GM21529 (cell line): ENCODE measurements around the gene ZNF783.
"Not testable (repeated sequence)": the region's sequence is repeated elsewhere in the genome, so short reads cannot be mapped to it uniquely, and the experiment has no call there.

Experiments
- ATAC-seq: cut with Tn5 transposase; IDR thresholded peaks from one replicate; pipeline ENCODE4 v1.9.1; 2021; ENCODE audit not compliant: unreplicated experiment

The ZNF783 gene

DNA sequence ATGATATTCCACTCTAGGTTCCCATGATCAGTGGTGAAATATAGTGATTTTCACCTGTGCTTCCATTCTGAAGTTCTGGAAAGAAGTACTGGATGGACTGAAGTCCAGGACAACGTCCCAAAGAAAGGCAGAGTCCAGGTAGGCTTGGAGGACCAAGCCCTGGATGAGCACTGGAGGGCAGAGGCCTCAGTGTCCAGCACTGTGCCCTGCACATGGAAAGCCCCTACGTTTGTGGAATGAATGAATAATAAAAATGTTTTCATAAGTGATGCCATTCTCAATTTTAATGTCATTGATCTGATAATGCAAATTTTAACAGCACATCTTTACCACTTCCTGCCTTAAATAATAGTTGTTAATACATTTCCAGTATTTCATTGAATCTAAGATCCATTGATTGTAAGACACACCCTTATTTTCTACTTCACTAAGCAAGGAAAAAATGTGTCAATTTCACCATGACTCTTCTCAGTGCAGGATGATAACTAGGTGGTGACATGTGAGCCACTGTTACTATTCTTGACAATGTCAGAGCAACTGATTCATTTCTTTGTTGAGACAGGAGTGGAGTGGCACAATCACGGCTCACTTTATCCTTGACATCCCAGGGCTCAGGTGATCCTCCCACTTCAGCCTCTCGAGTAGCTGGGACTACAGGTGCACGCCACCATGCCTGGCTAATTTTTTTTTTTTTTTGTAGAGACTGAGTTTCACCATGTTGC, 35.2 kb downstream of the ZNF783 start:
- ATAC-seq = no peak

DNA sequence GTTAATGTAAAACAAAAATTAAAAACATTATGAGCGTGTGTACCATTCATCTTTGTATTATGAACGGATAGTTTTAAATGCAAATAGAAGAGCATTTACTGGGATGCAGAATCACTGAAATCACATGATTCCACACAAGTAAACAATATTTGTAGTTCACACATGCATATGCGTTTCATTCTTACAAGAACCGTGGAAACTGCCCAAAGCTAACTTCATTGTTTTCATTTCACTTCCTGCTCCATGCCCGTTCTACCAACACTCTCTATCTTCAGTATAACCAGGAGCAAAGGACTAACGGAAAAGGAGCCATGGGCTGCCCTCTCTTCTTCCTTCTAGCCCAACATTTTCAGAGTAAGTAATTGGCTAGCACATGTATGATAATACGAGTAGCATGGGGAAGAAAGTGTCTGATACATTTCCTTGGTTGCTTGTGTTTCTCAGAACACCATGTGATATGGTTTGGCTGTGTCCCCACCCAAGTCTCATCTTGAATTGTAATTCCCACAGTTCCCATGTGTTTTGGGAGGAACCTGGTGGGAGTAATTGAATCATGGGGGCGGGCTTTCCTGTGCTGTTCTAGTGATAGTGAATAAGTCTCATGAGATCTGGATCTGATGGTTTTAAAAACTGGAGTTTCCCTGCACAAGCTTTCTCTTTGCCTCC, 38.8 kb downstream of the ZNF783 start:
- no peak for ATAC-seq

DNA sequence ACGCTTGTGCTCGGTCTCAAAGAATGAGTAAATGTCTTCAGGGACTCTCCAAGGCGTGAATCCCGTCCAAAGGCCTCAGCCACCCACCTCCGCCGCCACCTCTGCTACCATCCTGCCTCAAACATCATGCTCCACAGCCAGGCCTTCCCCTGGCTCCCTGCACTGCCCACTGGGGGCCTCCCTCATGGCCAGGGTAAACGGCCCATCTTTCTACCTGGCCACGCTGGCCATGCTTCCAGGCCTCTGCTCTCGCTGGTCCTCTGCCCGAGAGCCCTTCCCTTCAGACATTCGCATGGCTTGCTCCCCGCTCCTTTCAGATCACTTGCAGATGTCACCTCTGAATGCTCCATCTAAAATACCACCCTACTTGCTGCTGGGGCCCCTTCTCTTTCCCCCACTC, 40.2 kb downstream of the ZNF783 start:
- no peak for ATAC-seq

DNA sequence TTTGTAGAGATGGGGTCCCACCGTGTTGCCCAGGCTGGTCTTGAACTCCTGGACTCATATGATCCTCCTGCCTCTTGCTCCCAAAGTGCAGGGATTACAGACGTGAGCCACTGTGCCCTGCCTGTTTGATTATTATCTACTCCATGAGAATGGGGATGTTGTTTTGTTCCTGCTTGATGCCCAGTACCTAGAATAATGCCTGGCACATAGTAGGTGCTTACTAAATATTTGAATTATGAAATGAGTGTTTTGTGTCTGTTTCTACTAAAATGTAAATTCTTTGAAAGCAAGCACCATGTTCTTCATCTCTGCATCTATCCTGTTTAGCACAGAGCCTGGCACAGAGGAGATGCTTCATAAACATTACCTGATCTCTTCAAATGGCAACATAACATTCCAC, 40.9 kb downstream of the ZNF783 start:
- ATAC-seq = no peak

DNA sequence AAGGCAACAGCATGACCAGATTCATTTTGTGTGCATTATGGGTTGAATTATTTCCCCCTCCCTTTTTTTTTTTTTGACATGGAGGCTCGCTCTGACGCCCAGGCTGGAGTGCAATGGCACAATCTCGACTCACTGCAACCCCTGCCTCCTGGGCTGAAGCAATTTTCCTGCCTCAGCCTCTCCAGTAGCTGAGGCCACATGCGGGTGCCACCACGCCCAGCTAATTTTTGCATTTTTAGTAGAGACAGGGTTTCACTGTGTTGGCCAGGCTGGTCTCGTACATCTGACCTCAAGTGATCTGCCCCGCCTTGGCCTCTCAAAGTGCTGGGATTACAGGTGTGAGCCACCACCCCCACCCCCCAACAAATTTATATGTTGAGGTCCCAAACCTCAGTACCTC, 42.0 kb downstream of the ZNF783 start:
- ATAC-seq = no peak

DNA sequence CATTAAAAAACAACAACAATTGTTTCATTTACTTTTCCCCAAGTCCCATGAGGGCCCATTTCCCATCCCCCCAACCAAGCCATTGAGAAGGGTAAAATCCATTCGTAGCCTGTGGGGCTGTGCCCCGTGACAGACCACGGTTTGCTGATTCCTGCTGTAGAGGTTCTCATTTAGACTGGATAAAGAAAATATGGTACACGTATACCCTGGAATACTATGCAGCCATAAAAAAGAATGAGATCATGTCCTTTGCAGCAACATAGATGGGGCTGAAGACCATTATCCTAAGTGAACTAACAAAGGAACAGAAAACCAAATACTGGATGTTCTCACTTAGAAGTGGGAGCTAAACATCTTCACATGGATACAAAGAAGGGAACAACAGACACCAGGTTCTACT, 44.9 kb downstream of the ZNF783 start:
- ATAC-seq = no peak

DNA sequence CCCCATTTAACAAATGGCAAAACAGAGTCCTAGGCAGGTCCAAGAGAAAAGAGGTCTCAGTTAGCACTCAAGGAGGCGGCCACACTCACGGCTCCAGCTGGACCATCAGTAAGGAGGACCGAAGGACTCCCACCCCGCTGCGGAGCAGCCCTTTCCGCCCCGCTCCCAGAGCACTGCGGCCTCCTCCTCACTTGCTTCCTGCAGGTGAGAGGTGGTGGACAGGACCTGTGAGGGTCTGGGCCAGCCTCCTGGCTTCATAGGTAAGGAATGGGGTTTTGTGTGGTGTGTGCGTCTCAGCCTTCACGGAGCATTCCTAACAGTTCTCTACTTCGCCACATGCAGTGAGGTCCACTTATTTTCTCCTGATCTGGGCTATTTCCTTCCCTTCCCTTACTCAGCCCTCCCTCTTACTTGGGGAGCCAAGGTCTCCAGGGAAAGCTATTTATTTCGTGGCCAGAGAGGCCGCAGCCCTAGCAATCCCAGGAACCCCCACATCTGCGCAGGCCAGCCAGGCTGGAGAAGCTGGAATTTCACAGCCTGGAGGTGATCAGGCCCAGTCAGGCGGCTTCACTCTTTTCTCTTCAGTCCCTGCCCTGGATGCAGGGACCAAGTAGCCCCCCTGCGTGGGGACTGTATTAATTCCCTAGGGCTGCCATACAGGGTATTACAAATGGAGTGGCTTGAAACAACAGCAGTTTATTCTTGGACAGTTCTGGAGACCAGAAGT, 45.9 kb downstream of the ZNF783 start:
- ATAC-seq = no peak

DNA sequence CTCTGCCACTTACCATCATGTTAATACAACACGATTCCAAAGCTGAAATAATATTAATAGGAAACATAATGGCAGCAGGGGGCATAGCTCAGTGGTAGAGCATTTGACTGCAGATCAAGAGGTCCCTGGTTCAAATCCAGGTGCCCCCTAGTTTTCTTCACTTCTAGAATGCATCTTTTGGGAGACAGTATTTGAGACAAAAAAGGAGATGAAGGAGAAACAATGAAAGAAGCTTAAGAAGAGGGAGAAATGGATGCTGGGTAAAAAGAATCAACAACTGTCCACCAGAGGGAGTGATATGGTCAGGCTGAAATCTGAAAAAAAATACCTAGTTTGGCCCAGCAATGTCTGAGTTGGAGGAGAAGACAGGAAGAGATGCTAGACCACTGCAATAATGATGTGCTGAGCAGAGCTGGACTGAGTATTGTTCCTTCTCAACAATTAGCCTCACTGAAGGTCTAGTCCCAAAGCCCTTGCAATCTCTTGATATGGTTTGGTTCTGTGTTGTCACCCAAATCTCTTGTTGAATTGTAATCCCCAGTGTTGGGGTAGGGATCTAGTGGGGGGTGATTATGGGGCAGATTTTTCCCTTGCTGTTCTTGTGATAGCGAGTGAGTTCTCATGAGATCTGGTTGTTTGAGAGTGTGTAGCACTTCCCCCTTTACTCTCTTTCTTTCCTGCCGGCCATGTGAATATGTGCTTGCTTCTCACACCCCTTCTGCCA, 48.3 kb downstream of the ZNF783 start:
- ATAC-seq = peak; percentile 69

DNA sequence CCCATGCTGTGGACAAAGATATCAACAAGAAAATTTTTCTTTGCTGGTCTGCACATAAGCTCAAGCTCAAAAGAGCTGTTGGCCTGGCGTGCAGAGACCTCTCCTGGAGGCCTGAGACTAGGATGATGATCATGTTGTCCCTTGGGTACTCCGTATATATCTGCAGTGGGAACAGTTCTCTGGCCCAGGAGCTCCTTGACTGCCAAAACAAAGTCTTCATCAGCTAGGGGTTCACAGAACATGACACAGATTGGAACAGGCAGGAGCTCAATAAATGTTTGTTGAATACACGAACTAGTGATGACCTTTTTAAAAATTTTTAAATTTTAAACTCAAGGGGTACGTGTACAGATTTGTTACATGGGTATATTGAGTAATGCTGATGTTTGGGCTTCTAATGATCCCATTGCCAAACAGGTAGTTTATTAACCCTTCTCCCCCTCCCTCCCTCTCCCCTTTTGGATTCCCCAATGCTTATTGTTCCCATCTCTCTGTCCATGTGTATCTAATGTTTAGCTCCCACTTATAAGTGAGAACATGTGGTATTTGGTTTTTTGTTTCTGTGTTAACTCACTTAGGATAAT, 49.1 kb downstream of the ZNF783 start:
- no peak for ATAC-seq

DNA sequence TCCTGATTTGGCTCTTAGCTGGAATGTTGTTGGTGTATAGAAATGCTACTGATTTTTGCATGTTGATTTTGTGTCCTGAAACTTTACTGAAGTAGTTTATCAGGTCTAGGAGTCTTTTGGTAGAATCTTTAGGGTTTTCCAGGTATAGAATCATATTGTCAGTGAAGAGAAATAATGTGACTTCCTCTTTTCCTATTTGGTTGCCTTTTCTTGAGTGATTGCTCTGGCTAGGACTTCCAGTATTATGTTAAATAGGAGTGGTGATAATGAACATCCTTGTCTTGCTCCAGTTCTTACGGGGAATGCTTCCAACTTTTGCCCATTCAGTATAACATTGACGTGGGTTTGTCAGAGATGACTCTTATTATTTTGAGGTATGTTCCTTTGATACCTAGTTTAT, 52.0 kb downstream of the ZNF783 start:
- no peak for ATAC-seq

DNA sequence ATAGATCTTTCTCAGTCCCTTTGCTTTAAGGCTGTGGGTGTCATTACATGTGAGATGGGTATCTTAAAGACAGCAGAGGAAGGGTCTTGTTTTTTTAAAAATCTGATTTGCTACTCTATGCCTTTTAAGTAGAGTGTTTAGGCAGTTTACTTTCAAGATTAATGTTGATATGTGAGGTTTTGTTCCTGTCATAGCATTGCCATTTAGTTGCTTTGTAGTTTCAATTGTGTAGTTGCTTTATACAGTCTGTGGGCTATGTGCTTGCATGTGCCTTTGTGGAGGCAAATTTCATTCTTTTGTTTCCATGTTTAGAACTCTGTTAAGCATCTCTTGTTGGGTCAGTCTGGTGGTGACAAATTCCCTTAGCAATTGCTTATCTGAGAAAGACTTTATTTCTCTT, 54.6 kb downstream of the ZNF783 start:
- ATAC-seq = no peak

DNA sequence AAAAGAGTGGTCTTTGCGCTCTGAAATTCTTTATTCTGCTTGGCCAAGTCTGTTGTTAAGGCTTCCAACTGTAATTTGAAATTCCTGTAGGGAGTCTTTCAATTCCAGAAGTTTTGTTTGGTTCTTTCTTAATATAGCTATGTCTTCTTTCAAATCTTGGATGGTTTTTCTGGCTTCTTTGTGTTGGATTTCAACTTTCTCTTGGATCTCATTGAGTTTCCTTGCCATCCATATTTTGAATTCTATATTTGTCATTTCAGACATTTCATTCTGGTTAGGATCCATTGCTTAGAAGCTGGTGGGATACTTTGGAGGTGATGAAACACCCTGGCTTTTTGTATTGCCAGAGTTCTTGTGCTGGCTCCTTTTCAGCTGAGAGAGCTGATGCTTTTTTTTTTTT, 55.5 kb downstream of the ZNF783 start:
- ATAC-seq = no peak

DNA sequence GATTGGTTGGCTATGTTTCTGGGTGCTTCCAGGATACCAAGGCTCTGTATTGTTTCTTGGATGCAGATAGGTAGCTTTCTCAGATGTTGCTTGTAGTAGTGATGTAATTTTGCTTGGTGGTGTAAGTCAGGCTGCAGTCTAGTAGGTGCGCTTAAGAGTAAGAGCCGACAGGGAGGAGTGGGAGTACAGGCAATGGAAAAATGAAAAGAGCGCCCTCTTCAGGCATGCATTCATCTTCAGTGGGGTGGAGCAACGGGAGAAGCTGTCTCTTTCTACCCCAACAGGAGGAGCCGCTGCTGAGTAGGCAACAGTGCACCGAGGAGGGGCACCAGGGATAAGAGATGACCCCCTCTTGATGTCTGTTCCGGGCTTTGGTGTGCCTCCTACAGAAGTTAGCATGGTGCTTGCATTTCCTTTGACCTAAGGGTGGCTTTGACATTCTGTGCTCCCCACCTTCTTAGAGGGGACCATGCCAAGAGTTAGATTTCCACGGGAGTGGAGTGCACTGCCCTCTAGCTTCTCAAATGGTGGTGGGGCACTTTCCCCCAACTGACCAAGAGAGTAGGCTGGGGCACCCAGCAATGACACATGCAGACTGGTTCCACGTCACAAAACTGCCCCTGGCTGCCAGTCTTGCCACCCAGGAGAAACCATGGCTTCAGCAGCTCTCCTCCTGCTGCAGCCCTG, 56.1 kb downstream of the ZNF783 start:
- no peak for ATAC-seq

DNA sequence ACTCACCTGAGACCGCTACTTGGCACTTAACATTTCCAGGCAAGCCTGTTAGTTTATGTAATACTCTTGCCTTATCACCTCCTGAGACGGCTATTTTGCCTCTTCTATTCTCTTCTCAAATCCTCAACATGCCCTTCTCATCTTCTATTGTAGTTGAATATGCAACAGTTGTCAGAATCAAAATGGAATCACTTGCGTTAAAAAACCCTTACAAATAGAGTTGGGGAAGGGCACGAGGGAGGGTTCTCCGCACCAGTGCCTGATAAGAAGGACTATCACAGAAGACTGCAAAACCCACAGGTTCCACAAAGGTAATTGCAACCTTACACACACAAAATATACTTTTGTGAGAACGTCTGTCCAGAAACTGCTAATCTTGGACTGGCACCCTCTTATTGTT, 57.4 kb downstream of the ZNF783 start:
- no peak for ATAC-seq

DNA sequence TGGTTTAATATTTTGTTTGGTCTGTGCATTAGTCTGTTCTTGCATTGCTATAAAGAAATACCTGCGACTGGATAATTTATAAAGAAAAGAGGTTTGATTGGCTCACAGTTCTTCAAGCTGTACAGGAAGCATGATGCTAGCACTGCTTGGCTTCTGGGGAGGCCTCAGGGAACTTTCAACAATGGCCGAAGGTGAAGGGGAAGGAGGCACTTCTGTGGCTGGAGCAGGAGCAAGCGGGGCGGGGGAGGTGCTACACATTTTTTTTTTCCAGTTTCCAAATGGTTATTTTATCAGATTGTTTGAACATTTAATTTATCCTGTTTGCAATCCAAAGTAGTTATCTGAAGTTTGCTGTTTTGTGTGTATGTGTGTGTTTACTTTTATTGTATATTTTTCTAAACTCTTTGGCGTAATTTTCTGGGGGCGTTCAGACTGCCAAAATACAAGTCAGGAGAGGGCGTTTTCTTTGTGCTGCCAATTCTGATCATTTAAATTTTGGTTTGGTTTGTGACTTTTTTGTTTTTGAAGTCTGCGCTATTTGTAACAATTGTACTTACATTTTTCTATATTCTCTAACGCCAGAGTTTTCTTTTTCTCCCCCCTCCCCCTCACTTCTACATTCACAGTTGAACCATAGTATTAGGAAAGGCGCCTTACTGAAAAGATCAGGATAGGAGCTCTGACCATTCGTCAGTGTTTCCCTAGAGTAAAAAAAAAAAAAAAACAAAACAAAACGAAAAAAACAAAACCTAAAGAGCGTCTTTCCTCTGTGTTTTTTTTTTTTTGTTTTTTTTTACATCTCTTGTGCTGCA, 58.5 kb downstream of the ZNF783 start:
- ATAC-seq = no peak

DNA sequence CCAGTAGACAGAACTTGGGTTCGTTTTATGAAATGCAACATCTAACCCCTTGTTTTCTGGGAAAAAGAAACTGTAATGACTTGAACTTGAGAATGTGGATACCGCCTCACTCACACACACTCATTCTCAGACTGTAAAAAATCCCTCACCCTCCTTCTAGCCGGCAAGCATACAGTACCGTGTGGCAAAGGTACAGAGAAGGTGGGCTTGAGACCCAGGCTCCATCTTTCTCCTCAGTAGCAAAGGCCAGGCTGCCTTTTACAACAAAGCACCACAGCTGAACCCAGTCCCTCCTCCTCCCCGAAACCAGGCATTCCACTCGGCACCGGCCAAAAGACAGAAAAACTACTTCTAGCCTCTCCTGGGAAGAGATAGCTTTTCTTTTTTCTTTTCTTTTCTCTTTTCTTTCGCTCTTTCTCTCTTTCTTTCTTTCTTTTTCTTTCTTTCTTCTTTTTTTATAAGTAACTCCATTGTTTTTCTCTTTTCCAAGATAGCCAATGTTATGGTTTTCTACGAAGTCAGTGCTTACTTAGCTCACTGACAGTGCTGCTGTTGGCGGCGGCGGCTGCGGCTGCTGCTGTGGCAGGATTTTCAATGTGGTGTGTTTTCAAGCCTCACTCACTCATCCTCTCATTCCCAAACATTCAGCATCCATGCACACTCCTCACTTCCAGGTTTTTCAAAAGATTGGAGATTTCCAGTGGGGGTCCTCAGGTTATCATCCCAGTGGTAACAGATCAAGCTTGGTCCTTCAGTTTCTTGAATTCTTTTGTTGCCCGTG, 59.3 kb downstream of the ZNF783 start:
- ATAC-seq = not testable (repeated sequence)

DNA sequence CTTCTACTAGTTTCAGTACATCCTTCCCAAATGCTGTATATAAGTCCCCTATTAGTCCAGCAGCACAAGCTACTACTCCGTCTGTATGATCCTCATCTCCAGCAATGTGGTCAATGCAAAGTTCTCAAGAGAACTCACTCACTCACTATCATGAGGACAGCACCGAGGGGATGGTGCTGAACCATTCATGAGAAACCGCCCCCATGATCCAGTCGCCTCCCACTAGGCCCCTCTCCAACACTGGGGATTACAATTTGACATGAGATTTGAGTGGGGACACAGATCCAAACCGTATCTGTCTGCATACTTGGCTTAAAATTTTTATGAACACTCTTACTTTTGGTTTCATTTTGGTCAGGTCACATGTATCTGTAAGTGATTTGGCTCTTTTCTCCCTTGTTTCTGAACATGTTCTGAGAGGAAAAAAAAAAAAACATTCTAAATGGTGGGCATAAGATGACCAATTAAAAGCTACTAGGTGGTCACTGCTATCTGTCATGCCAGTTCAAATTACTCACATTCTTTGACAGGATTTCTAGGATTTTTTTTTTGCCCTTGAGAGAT, 60.1 kb downstream of the ZNF783 start:
- no peak for ATAC-seq

DNA sequence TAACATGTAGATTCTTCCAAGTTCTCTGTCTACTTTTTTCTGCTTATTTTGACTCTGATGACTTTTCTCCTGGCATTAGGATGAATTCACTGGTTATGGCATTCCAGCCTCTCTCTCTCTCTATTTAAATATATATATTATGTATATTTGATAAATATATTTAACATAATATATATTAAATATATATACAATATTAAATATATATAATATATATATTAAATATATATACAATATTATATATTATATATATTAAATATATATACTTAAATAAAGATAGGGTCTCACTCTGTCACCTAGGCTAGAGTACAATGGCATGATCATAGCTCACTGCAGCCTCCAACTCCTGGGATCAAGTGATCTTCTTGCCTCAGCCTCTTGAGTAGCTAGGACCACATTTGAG, 60.7 kb downstream of the ZNF783 start:
- ATAC-seq = no peak

DNA sequence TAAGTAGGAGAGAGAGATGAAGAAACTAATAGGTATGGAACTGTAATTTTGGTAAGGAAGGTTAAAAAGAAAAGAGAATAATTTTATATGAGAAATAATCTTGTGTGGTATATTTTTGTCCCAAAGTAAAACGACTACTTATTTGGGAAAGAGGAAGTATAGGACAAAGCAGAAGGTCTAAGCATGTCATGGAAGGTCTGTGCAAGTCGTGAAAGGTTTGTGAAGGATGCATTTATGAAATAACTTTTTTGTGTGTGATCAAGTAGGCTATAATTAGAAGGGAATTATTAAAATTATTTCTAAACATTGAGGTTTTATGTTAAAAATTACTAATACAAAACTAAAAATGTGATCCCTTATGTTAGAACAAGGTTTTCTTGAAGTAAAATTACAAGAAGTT, 63.3 kb downstream of the ZNF783 start:
- ATAC-seq = no peak
